Activated CD8-positive, alpha-beta memory T cell treated with anti-CD3 and anti-CD28 coated beads for 48 hours (primary cell): ENCODE data around the gene C19orf38.

ENCODE experiments used
- DNase-seq, 3 experiments: peaks; one replicate each; pipeline ENCODE4 v3.0.0-alpha.2; 2020; ENCODE audit warnings: low read depth in 2 of 3, low spot score in 2 of 3

C19orf38 gene

GRCh38 chr19:10848230-10848856 lies at the start of gene C19orf38:
Gene C19orf38 (plus strand): TSS chr19:10848415. CDS start chr19:10848509, 94 bp downstream.
- DNase-seq, result no peak

- no peak for DNase-seq
These were observed 47.7 kb upstream of the C19orf38 start for GRCh38 chr19:10800488-10800887.

GRCh38 chr19:10802479-10802878 lies 45.7 kb upstream of the C19orf38 start:
- DNase-seq, result no peak

- DNase-seq, result no peak
These were observed 45.0 kb upstream of the C19orf38 start for GRCh38 chr19:10803252-10803651.

GRCh38 chr19:10805065-10805757 lies 43.0 kb upstream of the C19orf38 start:
- no peak for DNase-seq

- no peak for DNase-seq
These were observed 42.4 kb upstream of the C19orf38 start for GRCh38 chr19:10805758-10806247.

- peak in 1 of 3 experiments; percentile 15 for DNase-seq
These were observed 39.1 kb upstream of the C19orf38 start for GRCh38 chr19:10808937-10809649.

GRCh38 chr19:10809651-10810285 lies 38.4 kb upstream of the C19orf38 start:
- no peak for DNase-seq

GRCh38 chr19:10811391-10812111 lies 36.7 kb upstream of the C19orf38 start:
- no peak for DNase-seq

GRCh38 chr19:10812196-10812595 lies 36.0 kb upstream of the C19orf38 start:
- DNase-seq, result no peak

- DNase-seq, result peak in 2 of 3 experiments; percentile 17 to 28
These were observed 35.3 kb upstream of the C19orf38 start for GRCh38 chr19:10812902-10813404.

GRCh38 chr19:10815007-10815536 lies 33.1 kb upstream of the C19orf38 start:
- DNase-seq, result no peak

GRCh38 chr19:10815969-10816644 lies 32.1 kb upstream of the C19orf38 start:
- no peak for DNase-seq

GRCh38 chr19:10816691-10817090 lies 31.5 kb upstream of the C19orf38 start:
- DNase-seq, result no peak

- DNase-seq, result no peak
These were observed 30.8 kb upstream of the C19orf38 start for GRCh38 chr19:10817291-10818038.

- DNase-seq, result no peak
These were observed 29.7 kb upstream of the C19orf38 start for GRCh38 chr19:10818301-10819123.

GRCh38 chr19:10819124-10820060 lies 28.8 kb upstream of the C19orf38 start:
- no peak for DNase-seq
